Ishikawa (cell line): ENCODE data around the gene KLHDC4.

Experiments used
- CEBPB ChIP-seq: IDR thresholded peaks from 2 replicates; pipeline ENCODE4 v1.6.1; 2012
- CREB1 ChIP-seq: IDR thresholded peaks from 2 replicates; pipeline ENCODE4 v1.6.1; 2012; ENCODE audit warnings: low read depth
- EGR1 ChIP-seq: IDR thresholded peaks from 2 replicates; pipeline ENCODE4 v1.6.1; 2012
- EP300 ChIP-seq: IDR thresholded peaks from 2 replicates; pipeline ENCODE4 v1.6.1; 2012; ENCODE audit warnings: borderline replicate concordance
- FOXM1 ChIP-seq: IDR thresholded peaks from 2 replicates; pipeline ENCODE4 v1.6.1; 2012; ENCODE audit warnings: low read depth, borderline replicate concordance
- MAX ChIP-seq: IDR thresholded peaks from 2 replicates; pipeline ENCODE4 v1.6.1; 2012
- NFIC ChIP-seq: IDR thresholded peaks from 2 replicates; pipeline ENCODE4 v1.6.1; 2012
- RAD21 ChIP-seq: IDR thresholded peaks from 2 replicates; pipeline ENCODE4 v1.6.1; 2012; ENCODE audit warnings: low read depth
- REST ChIP-seq: IDR thresholded peaks from 2 replicates; pipeline ENCODE4 v1.6.1; 2012; ENCODE audit warnings: low read depth, mild to moderate bottlenecking
- TAF1 ChIP-seq: IDR thresholded peaks from 2 replicates; pipeline ENCODE4 v1.6.1; 2012; ENCODE audit warnings: low read depth, mild to moderate bottlenecking
- TCF12 ChIP-seq: IDR thresholded peaks from 2 replicates; pipeline ENCODE4 v1.6.1; 2012; ENCODE audit warnings: low read depth
- TEAD4 ChIP-seq: IDR thresholded peaks from 2 replicates; pipeline ENCODE4 v1.6.1; 2012
- USF1 ChIP-seq: IDR thresholded peaks from 2 replicates; pipeline ENCODE4 v1.6.1; 2012
- YY1 ChIP-seq: IDR thresholded peaks from 2 replicates; pipeline ENCODE4 v1.6.1; 2012; ENCODE audit warnings: low read depth
- ZBTB7A ChIP-seq: IDR thresholded peaks from 2 replicates; pipeline ENCODE4 v1.6.1; 2012; ENCODE audit warnings: low read depth

The KLHDC4 gene

DNA sequence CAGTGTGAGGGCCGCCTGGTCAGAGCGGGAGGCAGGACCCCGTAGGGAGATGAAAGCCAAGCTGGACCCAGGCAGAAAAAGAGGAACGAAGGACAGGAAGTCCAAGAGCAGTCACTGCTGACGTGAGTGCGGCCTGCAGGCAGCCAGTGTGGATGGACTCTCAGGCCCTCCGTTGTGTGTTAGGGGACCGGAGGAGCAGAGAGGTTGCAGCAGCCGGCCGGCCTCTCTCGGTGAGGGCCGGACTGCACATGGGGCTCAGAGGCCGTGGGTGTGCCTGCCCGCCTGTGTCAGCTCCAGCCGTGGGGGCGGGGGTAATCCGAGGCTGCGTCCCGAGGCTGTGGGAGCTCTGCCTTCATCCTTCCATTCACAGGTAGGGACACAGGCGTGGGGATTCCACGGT, 96.1 kb downstream of the KLHDC4 start:
- TF ChIP-seq FOXM1: no peak
- TF ChIP-seq REST: no peak
- no peak for TF ChIP-seq EP300
- no peak for TF ChIP-seq CEBPB
- no peak for TF ChIP-seq TCF12
- no peak for TF ChIP-seq NFIC
- TF ChIP-seq MAX: no peak
- TF ChIP-seq USF1: no peak
- no peak for TF ChIP-seq TAF1
- no peak for TF ChIP-seq TEAD4
- TF ChIP-seq ZBTB7A: no peak
- no peak for TF ChIP-seq YY1
- no peak for TF ChIP-seq RAD21
- no peak for TF ChIP-seq CREB1
- TF ChIP-seq EGR1: no peak

DNA sequence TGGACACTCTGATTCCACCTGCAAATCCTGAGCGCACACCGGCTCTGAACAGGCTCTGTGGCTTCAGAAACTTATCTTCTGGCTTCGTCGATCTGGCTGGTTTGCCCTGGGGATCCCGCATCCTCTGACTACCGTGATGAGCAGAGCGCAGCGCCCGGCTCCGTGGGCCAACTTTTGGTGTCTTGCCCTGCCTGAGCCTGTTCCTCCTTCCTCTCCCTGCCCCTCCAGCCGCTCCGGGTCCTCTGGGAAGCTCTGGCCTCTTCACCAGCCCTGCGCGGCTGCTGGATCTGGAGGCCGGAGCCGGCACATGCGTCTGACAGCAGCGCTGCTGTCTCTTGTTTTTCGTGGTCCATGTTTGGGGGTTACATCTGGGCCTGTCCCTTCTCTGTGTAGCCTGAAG, 97.8 kb downstream of the KLHDC4 start:
- TF ChIP-seq REST (no peak), ZBTB7A (no peak), CREB1 (no peak), TEAD4 (no peak), USF1 (no peak), FOXM1 (no peak), YY1 (no peak), EP300 (no peak), CEBPB (no peak), NFIC (no peak), TAF1 (no peak), RAD21 (no peak), MAX (no peak), EGR1 (no peak), TCF12 (no peak)

- TF ChIP-seq CEBPB (no peak), REST (no peak), ZBTB7A (no peak)
These were observed 98.3 kb downstream of the KLHDC4 start for GRCh38 chr16:87667443-87667842.

- TF ChIP-seq USF1: peak; percentile 72
- no peak for TF ChIP-seq FOXM1
These were observed 98.9 kb downstream of the KLHDC4 start for GRCh38 chr16:87666919-87667318.

GRCh38 chr16:87665193-87665592, 100.6 kb downstream of the KLHDC4 start:
- no peak for TF ChIP-seq CEBPB
- TF ChIP-seq FOXM1: no peak
- TF ChIP-seq RAD21: no peak
- TF ChIP-seq CREB1: no peak
- TF ChIP-seq TCF12: no peak
- no peak for TF ChIP-seq ZBTB7A
- no peak for TF ChIP-seq NFIC
- TF ChIP-seq TEAD4: no peak
- TF ChIP-seq TAF1: no peak
- no peak for TF ChIP-seq YY1
- TF ChIP-seq REST: no peak
- TF ChIP-seq EP300: no peak
- TF ChIP-seq USF1: no peak
- TF ChIP-seq MAX: no peak
- TF ChIP-seq EGR1: no peak
